GM21825 (cell line): ENCODE data around the gene ZNF516.
A peak's percentile ranks its signal among the peaks of the same experiment; 100 is the strongest.

Source experiments
- ATAC-seq: cut with Tn5 transposase; IDR thresholded peaks from one replicate; pipeline ENCODE4 v1.9.1; 2021; ENCODE audit warnings: mild to moderate bottlenecking, moderate library complexity; ENCODE audit not compliant: unreplicated experiment

Gene ZNF516

GRCh38 chr18:76368976-76369375 lies 126.1 kb downstream of the ZNF516 start:
- ATAC-seq = no peak

- ATAC-seq = no peak
These were observed 126.8 kb downstream of the ZNF516 start for GRCh38 chr18:76368271-76368670.

- ATAC-seq = no peak
These were observed 127.6 kb downstream of the ZNF516 start for GRCh38 chr18:76367168-76368125.

- ATAC-seq = no peak
These were observed 129.5 kb downstream of the ZNF516 start for GRCh38 chr18:76365561-76365960.

GRCh38 chr18:76364282-76365259 lies 130.5 kb downstream of the ZNF516 start:
- ATAC-seq = peak; percentile 82

GRCh38 chr18:76363436-76364120 lies 131.5 kb downstream of the ZNF516 start:
- ATAC-seq = no peak

- ATAC-seq = no peak
These were observed 132.4 kb downstream of the ZNF516 start for GRCh38 chr18:76362676-76363075.

- no peak for ATAC-seq
These were observed 133.8 kb downstream of the ZNF516 start for GRCh38 chr18:76361219-76361618.

GRCh38 chr18:76359909-76360308 lies 135.1 kb downstream of the ZNF516 start:
- ATAC-seq = no peak

GRCh38 chr18:76358774-76359173 lies 136.3 kb downstream of the ZNF516 start:
- ATAC-seq = no peak

GRCh38 chr18:76357585-76358260 lies 137.3 kb downstream of the ZNF516 start:
- ATAC-seq = no peak

- ATAC-seq = no peak
These were observed 137.9 kb downstream of the ZNF516 start for GRCh38 chr18:76357174-76357573.

GRCh38 chr18:76356666-76357065 lies 138.4 kb downstream of the ZNF516 start:
- no peak for ATAC-seq

- ATAC-seq = no peak
These were observed 140.7 kb downstream of the ZNF516 start for GRCh38 chr18:76354348-76354747.

GRCh38 chr18:76353500-76353899 lies 141.5 kb downstream of the ZNF516 start:
- ATAC-seq = no peak

GRCh38 chr18:76353046-76353445 lies 142.0 kb downstream of the ZNF516 start:
- ATAC-seq = no peak

GRCh38 chr18:76351961-76352581 lies 143.0 kb downstream of the ZNF516 start:
- ATAC-seq = no peak

- no peak for ATAC-seq
These were observed 144.7 kb downstream of the ZNF516 start for GRCh38 chr18:76350134-76351025.
